HG02588 (cell line): ENCODE results near the gene ERCC5.

Experiments
- ATAC-seq: cut with Tn5 transposase; IDR thresholded peaks from one replicate; pipeline ENCODE4 v1.9.1; 2021; ENCODE audit warnings: mild to moderate bottlenecking, moderate library complexity; ENCODE audit not compliant: unreplicated experiment

ERCC5 gene

DNA sequence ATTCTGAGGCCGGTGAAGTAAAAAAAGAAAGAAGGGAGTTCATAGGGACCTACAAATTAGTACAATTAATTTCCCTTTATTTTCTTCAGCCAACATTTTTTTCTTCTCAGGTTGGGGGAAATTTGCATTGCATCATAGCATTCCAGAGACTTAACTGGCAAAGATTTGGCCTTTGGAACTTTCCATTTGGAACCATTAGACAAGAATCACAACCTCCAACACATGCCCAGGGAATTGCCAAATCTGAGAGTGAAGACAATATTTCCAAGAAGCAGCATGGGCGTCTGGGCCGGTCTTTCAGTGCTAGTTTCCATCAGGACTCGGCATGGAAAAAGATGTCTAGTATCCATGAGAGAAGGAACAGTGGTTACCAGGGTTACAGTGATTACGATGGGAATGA lies 6.4 kb upstream of the ERCC5 start:
- no peak for ATAC-seq

DNA sequence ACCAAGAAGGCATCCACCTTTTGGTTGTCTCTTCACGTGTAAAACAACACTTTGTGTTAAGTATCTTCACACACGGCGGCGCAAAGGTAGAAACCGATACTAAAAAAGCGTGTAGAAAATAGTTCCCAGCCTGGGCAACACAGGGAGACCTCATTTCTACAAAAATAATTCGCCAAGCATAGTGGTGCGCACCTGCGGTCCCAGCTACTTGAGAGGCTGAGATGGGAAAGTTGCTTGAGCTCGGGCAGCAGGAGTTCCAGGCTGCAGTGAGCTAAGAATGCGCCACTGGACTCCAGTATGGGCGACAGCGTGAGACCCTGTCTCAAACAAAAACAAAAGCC lies 573 bp upstream of the ERCC5 start:
- peak; percentile 18 for ATAC-seq

DNA sequence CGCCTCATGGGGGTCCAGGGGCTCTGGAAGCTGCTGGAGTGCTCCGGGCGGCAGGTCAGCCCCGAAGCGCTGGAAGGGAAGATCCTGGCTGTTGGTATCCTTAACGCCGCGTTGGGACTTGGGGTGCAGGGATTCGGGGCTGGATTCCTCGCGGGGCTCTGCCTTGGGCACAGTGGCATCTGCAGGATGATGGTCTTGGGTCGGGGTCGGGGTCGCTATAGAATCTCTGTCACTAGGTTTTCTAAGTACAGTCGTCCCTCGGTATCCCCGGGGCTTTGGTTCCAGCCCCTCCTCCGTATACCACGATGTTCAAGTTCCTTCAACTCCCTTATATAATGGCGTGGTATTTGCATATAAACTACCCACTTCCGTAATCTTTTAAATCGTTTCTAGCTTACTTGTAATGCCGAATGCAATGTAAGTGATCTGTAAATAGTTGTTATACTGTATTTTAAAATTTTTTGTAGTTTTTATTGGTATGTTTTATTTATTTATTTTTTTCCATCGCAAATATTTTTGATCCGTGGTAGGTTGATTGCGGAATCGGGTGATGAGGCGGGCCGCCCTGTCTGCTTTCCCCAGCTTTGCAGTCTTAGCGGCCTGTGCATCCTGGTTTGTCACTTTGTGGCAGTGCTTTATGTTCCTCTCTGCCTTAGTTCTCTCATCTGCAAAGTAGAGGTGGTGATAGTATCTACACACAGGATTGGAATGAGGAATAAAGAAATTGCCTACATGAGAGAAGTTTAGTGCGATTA lies 606 bp downstream of the ERCC5 start:
- peak; percentile 26 for ATAC-seq

DNA sequence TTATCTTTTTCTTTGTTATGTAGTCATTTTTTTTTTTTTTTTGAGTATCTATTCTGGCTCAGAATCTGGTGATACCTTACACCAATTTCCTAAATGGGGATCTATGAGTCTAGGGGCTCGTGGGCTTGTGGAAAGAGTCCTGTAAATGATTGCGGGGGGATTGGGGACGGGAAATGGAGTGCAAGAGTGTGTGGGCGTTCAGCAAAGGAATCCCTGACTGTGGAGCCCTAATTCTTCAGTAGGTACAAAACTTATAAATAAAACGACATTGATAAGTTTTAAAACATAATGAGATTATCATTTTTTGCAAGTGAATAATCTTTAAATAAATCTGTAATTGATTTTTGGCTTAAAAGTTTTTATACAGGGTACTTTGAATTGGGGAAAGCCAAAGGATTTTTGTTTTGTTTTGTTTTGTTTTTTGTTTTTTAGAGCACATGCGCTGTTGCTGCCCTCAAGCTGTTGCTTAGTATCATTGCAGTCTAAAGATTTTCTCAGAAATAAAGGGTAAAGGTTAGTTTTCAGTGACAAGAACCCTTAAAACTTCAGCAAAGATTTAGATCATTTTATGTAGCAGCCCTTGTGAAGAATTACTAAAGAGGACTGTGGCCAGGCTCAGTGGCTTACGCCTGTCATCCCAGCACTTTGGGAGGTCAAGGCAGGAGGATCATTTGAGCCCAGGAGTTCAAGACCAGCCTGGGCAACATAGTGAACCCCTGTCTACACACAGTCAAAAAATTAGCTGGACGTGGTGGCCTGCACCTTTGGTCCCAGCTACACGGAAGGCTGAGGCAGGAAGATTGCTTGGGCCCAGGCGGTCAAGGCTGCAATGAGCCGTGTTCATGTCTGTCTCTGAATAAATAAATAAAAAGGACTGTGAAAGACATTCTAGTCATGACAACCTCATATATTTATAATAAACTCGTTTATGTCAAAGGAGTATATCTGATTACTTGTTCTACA lies 1.7 kb downstream of the ERCC5 start:
- ATAC-seq = no peak

DNA sequence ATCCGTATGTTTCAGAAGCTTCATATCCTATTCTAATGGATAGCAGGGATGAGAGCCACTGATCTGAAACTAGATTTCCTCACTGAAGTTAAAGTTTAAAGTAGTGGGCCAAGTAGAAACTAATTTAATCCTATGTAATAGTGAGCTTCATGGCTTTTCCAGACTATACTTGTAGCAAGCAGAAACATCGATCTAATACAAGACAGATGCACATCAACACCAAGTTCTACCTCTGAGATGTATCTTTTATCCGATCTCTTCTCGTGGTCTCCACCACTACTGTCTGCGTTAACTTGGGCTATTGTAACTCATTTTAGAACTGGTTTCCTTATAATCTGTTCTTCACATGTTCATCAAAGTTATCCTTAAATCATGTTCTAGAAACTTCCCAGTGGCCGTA lies 3.1 kb downstream of the ERCC5 start:
- no peak for ATAC-seq

DNA sequence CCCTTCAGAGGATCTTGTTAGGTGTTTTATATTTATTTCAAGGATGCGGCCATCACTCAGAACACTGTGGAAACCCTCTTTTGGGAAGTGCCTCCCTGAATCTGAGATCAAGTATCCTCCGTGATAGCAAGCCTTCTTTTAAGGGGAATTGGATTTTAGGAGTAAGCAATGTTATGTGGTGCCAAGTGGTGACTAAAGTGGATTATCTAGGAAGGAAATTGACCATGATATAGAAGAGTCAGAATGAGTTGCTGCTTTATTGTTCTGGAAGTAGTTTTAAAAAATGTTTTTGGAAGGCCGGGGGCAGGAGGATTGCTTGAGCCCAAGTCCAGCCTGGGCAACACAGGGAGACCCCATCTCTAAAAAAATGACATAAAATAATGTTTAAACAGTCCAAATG lies 6.7 kb downstream of the ERCC5 start:
- no peak for ATAC-seq

DNA sequence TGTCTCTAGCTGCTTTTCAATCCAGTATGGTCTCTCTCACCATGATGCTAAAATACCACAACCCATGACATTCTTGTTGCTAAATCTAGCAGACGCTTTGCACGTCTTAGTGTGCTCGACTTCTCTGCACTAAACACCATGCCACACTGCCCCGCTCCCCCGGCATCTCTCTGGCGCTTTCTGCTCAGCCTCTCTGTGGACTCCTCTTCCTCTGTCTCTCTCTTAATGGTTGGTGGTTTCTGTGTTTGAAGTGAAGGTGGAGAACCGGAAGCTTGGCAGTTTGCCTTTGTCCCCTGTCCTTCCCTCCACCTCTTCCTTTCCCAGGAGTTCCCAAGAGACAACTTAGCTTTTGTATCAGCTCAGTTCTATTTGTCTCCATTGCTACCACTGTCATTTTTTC lies 8.8 kb downstream of the ERCC5 start:
- no peak for ATAC-seq

DNA sequence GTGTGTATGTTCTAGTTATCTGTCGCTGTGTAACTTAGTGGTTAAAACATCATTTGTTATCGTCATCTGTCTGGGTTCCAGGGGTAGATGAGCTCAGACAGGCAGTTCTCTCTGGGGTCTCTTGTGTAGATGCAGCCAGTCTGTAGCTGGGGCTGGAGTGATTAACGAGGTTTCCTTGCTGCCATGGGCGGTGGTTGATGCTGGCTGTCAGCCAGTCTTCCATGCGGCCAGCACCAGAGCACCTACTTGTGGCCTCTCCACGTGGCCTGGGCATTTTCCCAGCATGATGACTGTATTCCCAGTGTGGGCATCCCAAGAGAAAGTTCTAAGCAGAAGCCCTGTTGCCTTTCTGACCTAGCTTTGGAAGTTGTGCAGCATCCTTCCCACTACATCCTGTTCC lies 10.7 kb downstream of the ERCC5 start:
- no peak for ATAC-seq

DNA sequence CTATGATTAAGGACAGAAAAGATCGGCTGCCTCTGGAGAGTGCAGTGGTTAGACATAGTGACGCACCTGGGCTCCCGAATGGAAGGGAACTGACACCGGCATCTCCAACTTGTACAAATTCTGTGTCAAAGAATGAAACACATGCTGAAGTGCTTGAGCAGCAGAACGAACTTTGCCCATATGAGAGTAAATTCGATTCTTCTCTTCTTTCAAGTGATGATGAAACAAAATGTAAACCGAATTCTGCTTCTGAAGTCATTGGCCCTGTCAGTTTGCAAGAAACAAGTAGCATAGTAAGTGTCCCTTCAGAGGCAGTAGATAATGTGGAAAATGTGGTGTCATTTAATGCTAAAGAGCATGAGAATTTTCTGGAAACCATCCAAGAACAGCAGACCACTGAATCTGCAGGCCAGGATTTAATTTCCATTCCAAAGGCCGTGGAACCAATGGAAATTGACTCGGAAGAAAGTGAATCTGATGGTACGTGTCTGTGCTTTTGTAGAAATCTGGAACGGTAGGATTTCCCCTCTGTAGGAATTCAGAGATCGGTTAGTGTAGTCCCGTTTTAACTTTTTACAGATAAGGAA lies 16.9 kb downstream of the ERCC5 start:
- no peak for ATAC-seq

DNA sequence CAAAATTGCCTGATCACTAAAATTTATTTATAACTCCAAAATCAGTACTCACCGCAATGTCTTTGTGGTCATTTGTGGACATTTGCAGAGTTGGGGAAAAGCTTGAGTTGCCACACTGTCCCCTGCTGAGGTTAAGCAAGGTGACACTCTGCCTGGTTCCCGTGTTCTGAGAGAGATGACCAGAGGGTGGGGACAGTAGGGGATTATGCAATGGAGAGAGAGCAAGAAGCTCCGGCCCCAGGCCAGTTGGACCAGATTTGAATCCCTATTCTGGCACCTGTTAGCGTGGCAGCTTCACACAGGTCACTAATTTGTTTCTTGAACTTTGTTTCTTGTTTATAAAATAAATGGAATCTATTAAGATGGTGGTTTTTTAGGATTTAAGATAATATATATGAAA lies 17.8 kb downstream of the ERCC5 start:
- no peak for ATAC-seq

DNA sequence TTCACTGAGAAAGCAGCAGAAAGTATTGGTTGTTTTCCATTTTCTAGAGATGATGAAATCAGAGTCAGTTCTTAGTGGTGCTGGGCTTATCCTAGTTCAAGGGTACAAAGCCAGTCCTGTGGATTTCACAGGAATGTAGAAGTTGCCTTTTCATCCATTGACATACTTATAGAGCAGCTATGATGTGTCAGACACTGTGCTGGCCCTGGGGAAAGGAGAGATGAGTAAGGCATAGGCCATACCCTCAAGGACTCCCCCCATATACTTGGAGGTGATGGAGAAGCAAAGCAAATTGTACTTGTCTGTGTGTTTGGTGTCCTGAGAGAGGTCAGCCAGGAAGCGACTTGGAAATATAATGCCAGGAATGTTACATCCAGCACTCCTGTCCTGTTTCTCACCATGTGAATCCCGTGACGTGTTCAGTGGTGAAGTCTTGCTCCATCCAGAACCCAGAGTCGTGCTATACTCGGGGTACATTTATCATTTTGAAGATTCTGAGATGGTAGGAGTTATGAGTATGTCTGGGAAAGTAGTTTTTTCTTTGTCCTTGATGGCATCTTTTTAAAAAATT lies 22.6 kb downstream of the ERCC5 start:
- no peak for ATAC-seq

DNA sequence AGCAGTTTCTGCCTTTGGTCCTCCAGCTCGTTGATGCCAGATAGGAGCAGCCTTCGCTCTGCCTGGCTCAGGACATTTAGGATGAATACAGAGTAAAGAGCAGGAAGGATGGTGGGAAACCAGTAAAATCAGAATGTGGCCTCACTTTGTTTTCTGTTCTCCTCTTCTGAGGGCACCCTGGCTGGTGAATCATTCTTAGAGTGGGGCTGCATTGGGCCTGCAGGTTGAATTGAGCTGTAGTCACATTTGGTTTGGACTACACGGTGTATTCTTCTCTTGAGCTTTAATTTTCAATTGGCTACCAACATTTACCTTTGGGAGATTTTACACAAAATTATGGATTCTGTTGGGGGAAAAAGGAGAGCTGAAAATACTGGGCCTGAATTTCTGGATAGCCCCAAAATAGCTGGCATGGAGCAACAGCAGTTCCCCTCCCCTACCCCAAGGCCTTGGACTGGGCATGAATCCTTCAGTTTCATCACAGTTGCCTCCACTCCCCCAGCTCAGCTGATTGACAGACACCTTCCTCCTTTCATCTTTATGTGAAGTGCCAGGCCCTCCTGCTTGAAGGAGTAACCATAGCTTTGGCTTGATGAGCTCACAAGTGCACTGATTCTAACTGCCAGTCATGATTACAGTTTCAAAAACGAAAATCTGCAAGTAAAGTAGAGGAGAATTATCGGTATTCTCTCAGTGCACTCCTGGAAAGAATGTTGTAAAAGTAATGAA lies 24.3 kb downstream of the ERCC5 start:
- no peak for ATAC-seq

DNA sequence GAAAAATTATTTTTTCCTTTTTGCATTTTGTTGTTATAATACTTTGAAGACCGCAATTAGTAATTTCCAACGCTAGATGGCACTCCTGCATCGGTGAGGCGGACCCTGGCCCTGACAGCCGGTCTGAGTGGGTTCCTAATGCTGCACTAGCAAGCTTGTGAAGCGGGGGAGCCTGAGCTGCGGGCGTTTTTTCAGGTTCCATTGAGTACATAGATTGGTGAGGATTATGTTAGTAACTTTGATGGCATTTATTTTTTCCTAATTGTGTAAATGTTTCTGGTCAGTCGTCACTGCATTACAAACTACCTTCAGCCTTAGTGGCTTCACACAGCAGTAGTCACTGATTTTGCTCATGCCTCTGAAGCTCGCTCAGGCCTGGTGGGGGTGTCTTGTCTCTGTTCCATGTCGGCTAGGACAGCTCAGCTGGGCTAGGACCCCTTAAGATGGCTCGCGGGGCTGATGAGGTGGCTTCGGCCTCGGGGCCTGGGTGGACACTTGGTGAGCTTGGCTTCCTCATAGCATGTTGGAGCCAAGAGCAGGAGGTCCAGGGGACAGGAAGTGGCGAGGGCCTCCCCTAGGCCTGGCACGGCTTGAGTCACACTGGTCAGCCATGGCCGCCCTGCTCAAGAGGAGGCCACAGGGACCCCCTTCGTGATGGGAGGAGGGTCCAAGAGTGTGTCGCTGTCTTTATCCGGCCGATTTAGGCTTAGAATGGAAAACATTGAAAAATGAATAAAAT lies 25.0 kb downstream of the ERCC5 start:
- ATAC-seq = peak; percentile 62

DNA sequence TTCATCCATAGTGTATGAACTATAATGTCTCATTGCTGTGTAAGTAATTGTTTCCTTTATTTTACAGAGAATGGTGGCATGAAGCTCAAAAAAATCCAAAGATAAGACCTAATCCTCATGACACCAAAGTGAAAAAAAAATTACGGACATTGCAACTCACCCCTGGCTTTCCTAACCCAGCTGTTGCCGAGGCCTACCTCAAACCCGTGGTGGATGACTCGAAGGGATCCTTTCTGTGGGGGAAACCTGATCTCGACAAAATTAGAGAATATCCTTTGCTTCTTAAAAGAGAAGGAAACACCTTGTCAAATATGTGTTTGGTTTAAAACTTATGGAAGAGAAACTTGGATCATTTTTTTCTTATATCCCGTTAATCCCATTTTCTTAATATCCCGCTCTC lies 26.3 kb downstream of the ERCC5 start:
- ATAC-seq = no peak

DNA sequence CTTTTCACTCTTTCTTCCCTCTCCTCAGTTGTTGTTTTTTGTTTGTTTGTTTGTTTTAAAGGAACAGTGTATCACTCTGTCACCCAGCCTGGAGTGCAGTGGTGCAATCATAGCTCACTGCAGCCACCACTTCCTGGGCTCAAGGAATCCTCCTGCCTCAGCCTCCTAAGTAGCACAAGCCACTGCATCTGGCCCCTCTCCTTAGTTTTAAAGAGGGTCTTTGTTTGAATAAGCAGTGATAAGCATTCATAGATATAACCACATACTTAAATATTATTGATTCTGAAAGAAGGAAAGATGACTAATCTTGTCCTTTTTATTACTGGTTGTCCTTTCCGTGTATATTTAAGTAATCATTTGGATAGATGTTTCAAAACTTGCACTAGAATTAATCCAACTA lies 26.7 kb downstream of the ERCC5 start:
- no peak for ATAC-seq

DNA sequence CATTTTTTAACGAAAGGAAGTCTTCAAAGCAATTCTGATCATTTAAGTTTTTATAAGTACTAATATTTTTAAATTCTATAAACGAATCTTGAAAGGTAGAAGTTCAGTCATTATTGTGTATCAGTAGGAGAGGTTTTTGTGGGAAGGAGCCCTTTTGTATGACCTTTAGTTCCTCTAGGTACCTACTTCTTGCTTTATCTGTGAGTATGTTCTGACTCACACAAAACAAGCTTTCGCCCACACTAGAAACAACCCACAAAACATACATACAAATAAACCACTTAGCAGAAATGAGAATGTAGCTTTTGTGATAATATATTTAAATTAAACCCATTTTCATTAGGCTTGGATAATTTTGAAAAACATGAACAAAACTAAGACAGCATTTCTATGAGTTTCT lies 27.8 kb downstream of the ERCC5 start:
- peak; percentile 42 for ATAC-seq

DNA sequence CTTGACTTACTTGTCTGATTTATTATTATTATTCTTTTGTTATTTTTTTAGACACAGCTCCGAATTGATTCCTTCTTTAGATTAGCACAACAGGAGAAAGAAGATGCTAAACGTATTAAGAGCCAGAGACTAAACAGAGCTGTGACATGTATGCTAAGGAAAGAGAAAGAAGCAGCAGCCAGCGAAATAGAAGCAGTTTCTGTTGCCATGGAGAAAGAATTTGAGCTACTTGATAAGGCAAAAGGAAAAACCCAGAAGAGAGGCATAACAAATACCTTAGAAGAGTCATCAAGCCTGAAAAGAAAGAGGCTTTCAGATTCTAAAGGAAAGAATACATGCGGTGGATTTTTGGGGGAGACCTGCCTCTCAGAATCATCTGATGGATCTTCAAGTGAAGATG lies 29.4 kb downstream of the ERCC5 start:
- no peak for ATAC-seq

DNA sequence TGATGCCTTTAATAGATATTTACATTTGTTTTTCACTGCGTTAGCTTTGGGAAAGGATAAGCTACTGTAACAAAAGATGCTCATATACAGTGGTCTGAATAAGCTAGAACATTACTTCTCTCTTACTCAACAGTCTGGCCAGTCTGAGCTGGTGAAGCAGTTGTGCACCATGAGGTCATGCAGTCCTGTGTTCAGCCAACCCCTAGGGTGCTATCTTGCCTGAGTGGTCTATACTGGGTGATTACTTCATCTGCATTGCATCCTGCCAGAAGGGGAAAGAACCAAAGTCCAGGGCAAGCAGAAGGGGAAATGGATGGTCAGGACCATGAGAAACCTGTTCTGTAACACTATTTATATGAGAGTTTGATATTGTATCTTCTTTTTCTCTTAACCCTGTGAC lies 31.5 kb downstream of the ERCC5 start:
- ATAC-seq = no peak

DNA sequence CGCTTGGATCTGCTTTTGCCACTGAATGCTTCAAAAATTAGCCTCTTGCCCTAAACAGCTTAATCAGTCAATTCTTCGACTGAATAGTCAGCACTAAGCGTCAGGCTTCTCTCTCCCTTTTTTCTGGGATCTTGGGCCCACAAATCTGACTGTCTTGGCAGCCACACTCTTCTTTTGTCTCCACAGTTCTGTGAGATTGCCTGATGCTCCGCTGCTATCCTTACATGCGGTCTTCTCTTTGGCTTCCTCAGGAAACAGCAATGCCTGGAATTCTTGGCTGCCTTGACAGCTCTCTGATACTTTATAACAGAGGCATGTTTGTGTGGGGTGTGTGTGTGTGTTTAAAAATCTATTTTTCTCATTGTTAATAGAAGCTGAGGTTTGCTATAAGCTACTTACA lies 32.6 kb downstream of the ERCC5 start:
- ATAC-seq = no peak

DNA sequence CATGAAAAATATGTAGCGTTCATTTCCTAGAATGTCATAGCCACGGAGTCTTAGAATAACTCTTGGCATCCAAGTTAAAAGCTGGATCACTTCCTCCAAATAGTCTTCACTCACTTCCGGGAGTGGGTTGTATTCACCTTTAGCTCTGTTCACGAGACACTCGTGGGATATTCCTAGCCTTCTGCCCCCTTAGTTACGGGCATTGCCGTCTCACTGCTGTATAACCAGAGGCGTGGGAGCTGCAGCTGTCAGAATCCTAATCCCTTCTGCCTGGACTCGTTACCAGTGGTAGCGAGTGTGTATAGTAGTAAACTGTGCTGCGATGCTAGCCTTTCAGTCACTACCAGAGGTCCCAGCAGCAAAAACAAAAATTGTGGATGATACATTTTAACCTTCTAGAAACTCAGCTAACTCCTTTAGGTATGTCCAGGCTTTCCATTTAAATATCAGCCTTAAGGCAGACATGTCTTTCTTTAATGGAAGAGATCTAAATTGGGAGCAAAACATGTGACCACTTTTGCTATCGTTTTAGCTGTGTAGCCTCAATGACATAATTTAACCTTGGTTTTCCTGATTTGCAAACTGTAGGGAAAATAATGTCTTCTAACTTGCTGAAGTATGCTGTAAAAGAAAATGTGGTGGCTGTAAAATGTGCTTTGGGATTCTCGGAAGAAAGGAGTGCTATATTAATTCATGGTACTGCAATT lies 34.1 kb downstream of the ERCC5 start:
- no peak for ATAC-seq
